Cardiac fibroblast (primary cell): ENCODE data around the gene SLC15A1.

Source experiments
- DNase-seq, 2 donors: peaks; one replicate each; pipeline versions ENCODE4 v3.0.0 to v3.0.0-alpha.2; 2010; ENCODE audit warnings: low read depth in 2 of 2
- H3K4me3 ChIP-seq, 2 donors: replicated peaks in 1 of 2; 1 replicate in 1 of 2; 2 replicates in 1 of 2; pipeline ENCODE4 v1.5.1; 2011; ENCODE audit warnings: low read depth in 2 of 2, low read length in 2 of 2, mild to moderate bottlenecking in 2 of 2, moderate library complexity in 1 of 2
- TF ChIP-seq, protein P1 (sequence below): IDR thresholded peaks from one replicate; pipeline ENCODE4 v1.5.1; 2011; ENCODE audit warnings: low read depth, mild to moderate bottlenecking, low read length, inconsistent platforms

SLC15A1 gene

DNA sequence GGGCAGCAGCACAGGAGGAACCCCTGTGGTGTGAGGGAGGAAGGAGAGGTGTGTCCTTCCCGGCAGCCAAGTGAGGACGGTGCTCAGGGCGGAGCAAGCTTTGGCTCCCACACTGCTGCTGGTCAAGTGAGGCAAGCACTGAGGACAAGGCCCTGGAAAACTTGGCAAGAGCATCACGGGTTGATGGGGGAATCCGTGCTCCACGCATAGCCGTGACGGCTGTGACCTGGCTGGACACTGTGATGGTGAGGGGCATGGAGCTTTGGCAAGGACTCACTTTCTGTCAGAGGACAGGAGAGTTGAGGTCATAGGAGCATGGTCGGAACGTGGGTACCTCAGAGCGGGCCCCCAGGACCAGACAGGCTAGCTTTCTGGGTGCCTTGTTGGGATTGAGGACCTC is 29.0 kb upstream of the SLC15A1 start:
- no peak for DNase-seq
- TF ChIP-seq, protein P1, sequence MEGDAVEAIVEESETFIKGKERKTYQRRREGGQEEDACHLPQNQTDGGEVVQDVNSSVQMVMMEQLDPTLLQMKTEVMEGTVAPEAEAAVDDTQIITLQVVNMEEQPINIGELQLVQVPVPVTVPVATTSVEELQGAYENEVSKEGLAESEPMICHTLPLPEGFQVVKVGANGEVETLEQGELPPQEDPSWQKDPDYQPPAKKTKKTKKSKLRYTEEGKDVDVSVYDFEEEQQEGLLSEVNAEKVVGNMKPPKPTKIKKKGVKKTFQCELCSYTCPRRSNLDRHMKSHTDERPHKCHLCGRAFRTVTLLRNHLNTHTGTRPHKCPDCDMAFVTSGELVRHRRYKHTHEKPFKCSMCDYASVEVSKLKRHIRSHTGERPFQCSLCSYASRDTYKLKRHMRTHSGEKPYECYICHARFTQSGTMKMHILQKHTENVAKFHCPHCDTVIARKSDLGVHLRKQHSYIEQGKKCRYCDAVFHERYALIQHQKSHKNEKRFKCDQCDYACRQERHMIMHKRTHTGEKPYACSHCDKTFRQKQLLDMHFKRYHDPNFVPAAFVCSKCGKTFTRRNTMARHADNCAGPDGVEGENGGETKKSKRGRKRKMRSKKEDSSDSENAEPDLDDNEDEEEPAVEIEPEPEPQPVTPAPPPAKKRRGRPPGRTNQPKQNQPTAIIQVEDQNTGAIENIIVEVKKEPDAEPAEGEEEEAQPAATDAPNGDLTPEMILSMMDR: no peak
- H3K4me3 ChIP-seq: no peak overlapping the region

DNA sequence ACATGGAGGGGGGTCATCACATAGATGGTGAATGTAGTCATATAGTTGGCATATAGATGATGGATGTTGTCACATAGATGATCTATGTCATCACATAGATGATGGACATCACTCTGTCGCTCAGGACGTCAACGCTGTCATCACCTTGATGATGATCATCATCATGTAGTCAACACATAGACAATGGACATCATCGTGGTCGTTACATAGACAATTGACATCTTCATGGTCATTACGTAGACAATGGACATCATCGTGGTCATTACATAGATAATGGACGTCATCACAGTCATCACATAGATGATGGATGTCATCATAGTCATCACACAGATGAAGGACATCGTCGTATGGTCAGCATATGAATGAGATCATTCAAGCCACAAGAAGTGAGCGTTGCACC is 28.6 kb upstream of the SLC15A1 start:
- H3K4me3 ChIP-seq: no peak overlapping the region
- TF ChIP-seq, protein P1: no peak
- no peak for DNase-seq

DNA sequence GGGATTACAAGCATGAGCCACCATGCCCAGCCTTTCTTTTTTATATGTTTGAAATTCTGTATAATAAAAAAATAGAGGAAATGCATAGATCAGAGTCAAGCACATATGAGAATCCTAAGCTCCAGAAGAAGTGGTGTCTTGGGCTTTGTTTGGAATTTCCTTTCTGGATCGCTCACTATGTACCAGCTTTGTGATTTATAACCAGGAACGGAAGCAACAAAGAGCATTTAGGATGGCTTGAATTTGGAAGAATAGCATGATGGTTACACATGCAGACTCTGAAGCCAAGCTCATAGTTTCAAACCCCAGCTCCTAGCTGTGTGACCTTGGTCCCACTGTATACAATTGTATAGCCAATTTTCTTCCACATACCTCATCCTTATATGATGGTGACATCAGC is 28.0 kb upstream of the SLC15A1 start:
- DNase-seq: peak in 1 of 2 donors; percentile 26
- H3K4me3 ChIP-seq: no peak overlapping the region
- TF ChIP-seq, protein P1: no peak

DNA sequence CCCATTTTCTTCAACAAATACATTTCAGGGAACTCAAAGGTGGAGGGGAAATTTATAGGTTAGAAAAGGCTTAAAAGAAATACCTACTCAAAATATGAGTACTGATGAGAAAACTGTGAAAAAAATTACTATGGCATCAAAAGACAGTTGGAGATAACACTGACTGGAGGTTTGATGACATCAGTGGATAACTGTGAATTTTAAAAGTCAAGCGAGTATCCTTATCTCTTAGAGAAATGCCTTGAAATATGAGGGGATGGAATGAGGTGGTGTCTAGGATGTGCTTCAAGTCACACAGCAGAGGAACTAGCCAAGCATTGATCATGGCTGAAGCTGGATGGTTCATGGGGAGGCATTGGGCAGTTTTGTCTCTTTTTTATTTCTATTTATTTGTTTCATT is 27.2 kb upstream of the SLC15A1 start:
- H3K4me3 ChIP-seq: no peak overlapping the region
- no peak for DNase-seq
- TF ChIP-seq, protein P1: no peak

DNA sequence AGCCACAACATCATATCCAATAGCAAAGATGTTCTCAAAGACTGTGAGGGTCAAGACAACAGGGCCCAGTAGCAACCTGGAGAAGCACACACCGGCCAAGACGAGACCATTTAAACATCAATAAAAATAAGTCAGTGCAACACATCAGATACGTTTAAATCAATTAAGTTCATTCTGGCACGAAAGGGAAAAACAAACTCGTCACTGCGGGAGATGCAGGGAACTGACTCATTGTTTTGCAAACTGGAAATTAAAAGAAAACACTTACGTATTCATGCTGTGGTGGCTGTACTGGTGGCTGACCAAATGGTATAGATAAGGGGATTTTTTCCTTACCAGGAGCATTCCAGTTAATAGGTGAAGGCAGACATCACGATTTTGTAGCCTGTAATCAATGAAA is 26.3 kb upstream of the SLC15A1 start:
- peak; percentile 44 to 52 for DNase-seq
- no peak overlapping the region for H3K4me3 ChIP-seq
- TF ChIP-seq, protein P1: no peak

GRCh38 chr13:98776644-98777043 is 24.2 kb upstream of the SLC15A1 start:
- DNase-seq: no peak
- TF ChIP-seq, protein P1: no peak
- no peak overlapping the region for H3K4me3 ChIP-seq

- peak in 1 of 2 donors; percentile 75 for DNase-seq
- TF ChIP-seq, protein P1: no peak
Observed at GRCh38 chr13:98775844-98776598, 23.5 kb upstream of the SLC15A1 start.

More at GRCh38 chr13:98775844-98776598, 23.5 kb upstream of the SLC15A1 start:
- H3K4me3 ChIP-seq: no peak overlapping the region
